Stimulated activated CD4-positive, alpha-beta T cell treated with anti-CD3 and anti-CD28 coated beads, Interleukin-4, amount 100 ng/mL, for 1 hour (primary cell): Measurements from ENCODE around the gene LAMB3.
"Not testable (repeated sequence)": the region's sequence is repeated elsewhere in the genome, so short reads cannot be mapped to it uniquely, and the experiment has no call there.

Experiments used
- DNase-seq: peaks from one replicate; pipeline ENCODE4 v3.0.0-alpha.2; 2020

LAMB3 gene

DNA sequence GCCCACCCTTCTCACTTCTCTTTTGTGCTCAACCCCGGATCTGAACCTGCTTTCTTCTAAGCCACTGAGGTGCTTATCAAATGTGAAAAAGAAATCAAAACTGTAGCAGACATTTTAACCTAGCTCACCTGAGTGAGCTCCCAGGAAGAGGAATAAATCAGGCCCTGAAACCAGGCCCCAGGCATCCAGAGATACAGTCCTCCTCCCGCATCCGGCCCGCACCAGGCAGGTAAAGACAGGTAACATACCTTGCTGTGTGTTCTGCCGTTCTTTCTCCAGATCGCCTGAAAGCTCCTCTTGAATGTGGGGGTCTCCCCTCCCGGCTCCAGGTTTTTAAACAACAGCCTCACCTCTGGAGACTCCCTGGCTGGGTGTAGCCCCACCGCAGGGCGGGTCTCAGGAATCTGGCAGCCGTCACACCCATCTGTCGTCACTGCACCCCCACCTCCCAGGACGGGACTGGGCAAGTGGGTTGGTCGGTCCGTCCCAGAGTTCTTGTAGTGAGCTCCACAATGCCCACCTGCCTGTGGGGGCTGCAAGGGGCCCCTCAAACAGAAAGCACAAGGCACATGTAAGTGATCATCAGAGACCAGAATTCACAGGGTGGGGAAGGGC, at the start of gene LAMB3:
Gene LAMB3 (minus strand): TSS at position 305 of the 615 bp plus-strand sequence. CDS start 1,481 bp downstream, outside the sequence.
- no peak for DNase-seq

- not testable (repeated sequence) for DNase-seq
Measured at GRCh38 chr1:209700686-209701085, 48.5 kb upstream of the LAMB3 start.

- no peak for DNase-seq
Measured at GRCh38 chr1:209697126-209697525, 44.9 kb upstream of the LAMB3 start.

DNA sequence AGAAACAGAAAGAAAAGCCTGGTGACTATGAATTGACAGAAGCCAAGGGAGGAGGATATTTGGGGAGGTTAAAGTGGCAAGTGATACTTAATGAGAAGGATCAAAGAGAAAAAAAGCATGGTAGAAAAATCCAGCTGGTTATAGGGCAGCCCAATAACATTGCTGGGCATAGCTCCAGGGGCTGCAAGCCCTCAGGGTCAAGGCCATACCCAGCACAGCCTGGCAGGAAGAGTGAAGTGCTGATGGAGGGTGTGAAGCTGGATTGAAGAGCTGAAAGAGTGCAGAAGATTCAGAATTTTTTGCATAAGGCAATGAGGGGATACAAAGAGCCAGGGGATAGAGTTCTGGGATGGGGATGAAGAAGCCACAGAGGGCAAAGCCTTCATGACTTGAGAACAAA, 44.4 kb upstream of the LAMB3 start:
- DNase-seq: no peak

DNA sequence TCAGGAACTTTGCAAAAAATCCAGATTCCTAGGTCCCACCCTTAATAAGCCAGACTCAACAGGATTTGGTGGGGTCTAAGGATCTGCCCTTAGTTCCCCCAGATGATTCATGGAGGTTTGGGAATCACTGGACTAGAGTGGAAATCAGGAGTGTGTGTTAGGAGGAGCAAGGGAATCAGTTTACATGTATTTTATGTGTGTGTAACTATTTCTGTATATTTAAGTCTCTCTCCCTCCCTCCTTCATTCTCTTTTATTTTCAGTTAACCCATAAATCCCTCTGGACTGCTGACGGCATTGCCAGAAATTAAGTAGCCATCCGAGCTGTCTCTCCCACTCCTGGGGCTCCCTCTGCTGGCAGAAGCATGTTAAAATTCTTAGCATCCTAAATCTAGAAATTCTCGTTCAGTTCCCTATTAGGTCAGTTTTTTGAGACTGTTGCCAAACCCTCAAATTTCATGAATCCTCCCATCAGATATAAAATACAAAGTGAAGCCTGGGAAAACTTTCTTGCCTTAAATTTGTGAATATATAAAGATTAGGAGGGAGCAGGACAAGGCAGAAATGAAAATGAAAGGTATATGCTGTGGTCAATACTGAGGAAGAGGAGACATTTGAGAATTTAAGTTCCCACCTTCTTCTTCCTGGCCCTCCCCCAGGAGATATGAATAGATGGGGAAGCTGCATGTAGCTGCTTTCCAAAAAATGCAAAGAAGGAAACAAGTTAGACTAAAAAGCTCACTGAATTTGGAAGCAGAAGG, 40.7 kb upstream of the LAMB3 start:
- DNase-seq: peak; percentile 70

GRCh38 chr1:209692296-209692695, 40.1 kb upstream of the LAMB3 start:
- DNase-seq: no peak

DNA sequence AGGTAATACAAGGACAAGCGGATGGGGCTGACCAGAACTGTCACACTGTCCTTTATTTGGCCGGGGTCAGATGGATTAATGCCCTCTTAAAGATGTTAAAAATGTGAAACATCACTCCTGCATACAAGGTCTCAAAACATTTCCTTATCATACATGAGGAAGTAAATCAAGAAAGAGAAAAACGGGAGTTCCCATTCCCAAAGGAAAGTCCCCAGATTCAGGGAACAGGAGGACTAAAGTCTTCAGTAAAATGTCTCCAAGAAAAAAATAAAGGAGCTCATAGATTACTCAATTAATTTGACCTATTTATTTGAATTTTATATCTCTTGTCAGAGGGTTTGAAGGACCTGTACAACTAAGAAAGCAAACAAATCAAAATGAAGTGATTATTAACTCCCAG, 39.0 kb upstream of the LAMB3 start:
- DNase-seq: no peak

GRCh38 chr1:209689477-209689876, 37.3 kb upstream of the LAMB3 start:
- DNase-seq: no peak

GRCh38 chr1:209688746-209689234, 36.6 kb upstream of the LAMB3 start:
- no peak for DNase-seq

GRCh38 chr1:209686322-209686721, 34.1 kb upstream of the LAMB3 start:
- DNase-seq: no peak

GRCh38 chr1:209685821-209686220, 33.6 kb upstream of the LAMB3 start:
- no peak for DNase-seq

DNA sequence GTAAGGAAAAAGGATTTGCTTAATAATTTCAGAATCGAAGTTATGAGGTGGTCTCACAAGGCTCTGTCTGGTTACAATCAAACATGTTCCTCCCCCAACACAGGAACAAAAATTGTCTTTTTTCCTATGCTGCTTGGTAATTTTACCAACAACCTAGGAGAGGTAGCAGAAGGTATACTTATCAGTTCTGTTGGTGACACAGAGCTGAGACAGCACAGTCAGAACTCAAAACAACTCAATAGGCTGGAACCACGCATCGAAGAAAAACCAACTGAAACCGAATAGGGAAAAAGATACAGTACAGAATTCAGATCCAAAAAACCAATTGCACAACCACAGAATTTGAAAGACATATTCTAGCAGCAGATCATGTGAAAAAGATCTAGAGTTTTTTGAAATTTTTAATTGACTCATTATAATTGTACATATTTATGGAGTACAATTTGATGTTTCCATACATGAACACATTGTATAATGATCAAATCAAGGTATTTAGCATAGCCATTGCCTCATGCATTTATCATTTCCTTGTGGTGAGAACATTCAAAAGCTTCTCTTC, 26.8 kb upstream of the LAMB3 start:
- no peak for DNase-seq

DNA sequence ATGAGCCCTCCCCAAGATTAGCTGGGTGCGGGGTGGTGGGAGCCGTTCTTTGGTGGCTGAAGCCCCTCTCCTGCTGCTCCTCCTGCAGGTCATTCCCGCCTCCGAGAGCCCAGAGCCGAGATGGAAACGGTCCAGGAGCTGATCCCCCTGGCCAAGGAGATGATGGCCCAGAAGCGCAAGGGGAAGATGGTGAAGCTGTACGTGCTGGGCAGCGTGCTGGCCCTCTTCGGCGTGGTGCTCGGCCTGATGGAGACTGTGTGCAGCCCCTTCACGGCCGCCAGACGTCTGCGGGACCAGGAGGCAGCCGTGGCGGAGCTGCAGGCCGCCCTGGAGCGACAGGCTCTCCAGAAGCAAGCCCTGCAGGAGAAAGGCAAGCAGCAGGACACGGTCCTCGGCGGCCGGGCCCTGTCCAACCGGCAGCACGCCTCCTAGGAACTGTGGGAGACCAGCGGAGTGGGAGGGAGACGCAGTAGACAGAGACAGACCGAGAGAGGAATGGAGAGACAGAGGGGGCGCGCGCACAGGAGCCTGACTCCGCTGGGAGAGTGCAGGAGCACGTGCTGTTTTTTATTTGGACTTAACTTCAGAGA, 23.4 kb upstream of the LAMB3 start:
- DNase-seq: peak; percentile 10

GRCh38 chr1:209674957-209675564, 22.8 kb upstream of the LAMB3 start, which contains the start of gene G0S2:
Gene G0S2, plus strand, starts transcription at chr1:209675412. Its CDS starts 273 bp downstream, at chr1:209675685.
- peak; percentile 50 for DNase-seq

GRCh38 chr1:209673631-209674417, 21.6 kb upstream of the LAMB3 start:
- DNase-seq: no peak

DNA sequence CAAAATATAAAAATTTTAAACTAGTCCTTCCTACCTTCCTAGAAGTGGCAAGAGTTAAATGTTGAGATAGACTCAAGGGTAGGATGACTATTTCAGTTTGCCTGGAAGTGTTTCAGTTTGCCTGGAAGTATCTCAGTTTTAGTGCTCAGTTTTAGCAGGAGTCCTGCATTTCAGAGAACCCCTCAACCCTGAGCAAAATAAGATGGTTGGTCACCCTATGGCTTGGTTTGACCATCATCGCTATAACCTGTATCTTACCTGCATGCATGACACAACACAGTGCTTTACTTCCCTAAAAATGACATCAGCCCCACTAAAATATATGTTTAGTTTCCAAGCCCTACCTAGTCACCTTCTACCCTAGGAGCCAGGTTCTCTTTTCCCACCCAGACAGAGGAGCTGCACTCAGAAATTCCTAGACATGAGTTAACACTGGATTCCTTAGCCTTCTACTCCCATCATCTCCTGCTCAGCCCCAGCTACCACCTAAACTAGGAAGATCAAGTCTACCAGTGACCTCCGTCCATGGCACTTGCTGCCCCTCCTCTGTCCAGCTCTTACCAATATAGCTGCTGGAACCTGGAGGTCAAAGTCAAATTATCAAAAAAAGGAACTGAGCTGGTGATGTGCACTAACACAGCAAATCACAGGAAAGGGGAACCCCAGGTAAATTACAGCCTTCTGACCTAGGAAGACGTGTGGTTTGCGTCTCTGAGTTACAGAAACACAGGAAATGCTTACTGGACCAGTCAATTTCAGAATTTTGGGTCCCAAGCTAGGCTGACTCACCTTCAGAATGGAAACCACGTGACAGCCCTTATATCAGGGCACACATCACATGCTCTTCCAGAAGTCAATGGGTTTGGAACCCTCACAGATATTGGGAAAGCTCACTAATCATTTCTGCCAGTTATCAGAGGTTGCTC, 20.7 kb upstream of the LAMB3 start:
- no peak for DNase-seq

DNA sequence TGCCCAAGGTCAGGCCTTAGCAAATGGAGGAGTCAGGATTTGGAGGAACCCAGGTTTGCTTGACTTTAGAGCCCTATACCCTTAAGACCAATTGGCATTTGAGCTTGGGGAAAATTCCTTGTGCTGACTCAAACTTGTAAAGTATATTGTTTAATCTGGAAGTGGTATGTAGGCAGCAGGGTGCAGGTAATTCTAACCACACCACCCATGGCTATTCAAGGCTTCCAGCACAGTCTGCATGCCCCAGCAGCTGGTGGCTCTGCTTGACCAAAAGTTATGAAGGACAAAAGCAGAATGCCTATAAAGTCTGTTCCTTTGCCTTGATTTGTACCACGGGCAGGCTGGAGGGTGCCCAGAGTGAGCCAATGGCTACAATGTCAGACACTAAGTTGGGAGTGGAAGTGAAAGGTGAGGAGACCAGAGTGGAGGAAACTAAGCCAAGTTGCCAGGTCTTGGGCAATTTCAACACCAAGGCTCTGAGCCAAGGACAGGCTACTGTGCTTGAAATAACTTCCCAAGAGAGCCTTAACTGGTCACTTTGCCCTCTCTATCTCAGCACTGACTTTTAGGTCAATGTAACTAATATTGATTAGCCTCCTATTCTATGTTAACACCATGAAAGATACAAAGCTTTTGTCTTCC, 18.3 kb upstream of the LAMB3 start:
- DNase-seq: no peak

- DNase-seq: no peak
Measured at GRCh38 chr1:209667708-209668107, 15.5 kb upstream of the LAMB3 start.

- no peak for DNase-seq
Measured at GRCh38 chr1:209667103-209667502, 14.9 kb upstream of the LAMB3 start.

DNA sequence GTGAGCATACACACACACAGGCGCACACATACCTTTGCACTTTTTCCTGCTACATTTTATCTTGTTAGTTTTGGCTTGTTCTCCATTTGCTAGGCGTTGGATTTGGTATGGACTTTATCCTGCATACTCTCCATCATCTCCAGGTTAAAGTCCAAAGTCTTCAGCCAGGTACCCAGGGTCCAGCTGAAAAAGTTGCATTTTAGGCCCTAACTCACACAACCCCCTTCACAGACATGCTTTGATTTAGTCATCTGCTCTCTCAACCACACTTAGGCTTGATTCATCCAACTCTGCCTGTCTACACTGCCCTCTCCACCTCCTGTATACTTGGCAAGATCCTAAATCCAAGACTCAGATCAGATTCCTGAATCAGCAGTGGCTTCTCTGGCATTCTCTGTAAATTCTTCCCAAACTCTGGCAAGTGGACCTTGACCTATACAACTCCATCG, 10.7 kb upstream of the LAMB3 start:
- no peak for DNase-seq

GRCh38 chr1:209661071-209661470, 8.8 kb upstream of the LAMB3 start:
- DNase-seq: no peak
